Suprapubic skin (tissue), 3 donors: ENCODE data around the gene NCOA5.

Experiments
- CTCF ChIP-seq, 2 donors: fragments of 200-600 bp in 1 of 2; fragments of 450-650 bp in 1 of 2; sonication (generic) in 1 of 2; IDR thresholded peaks; one replicate each; pipeline ENCODE4 v1.5.1; 2016 to 2019; ENCODE audit warnings: antibody characterized with exemption in 2 of 2, mild to moderate bottlenecking in 1 of 2, moderate library complexity in 1 of 2
- EP300 ChIP-seq: sonication (generic); formaldehyde crosslinking; IDR thresholded peaks from one replicate; pipeline ENCODE4 v1.6.1; 2017; ENCODE audit warnings: antibody characterized with exemption

DNA sequence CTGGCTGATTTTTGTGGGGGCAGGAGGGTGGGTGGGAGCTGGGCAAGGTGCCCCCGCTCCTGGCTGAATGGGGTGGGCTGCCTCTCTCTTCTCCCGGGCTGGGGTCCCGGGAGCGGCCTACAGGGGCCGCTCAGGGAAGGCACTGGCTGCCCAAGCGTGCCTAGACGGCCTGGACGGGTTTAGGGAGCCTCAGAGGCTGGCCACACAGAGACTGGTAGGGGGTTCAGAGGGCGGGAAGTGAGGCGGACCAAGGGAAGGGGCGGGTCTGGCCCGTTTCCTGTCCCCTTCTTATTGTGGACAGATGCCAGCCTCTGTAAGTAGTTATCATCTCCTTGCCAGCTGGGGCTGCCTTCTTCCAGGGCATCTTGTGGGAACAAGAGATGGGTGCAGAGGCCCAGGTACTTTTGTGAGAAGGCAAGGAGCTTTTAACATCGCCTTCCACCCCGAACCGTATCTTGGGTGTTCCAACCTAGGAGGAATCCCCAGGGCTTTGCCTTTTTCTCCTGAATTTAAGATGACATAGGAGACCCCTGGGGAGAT, 28.8 kb upstream of the NCOA5 start:
- no peak for TF ChIP-seq EP300
- no peak for TF ChIP-seq CTCF (IDR thresholded peaks at IDR 0.05)
